ENCODE measurements around the gene RIPOR2. TPM values are rescaled to one million over a fixed set of nuclear protein-coding genes. Genes with fewer than 3 reads are reported as not detected.
"Not testable (repeated sequence)": the region's sequence is repeated elsewhere in the genome, so short reads cannot be mapped to it uniquely, and the experiment has no call there.

The RIPOR2 gene
- total and polyA plus RNA-seq, 2 experiments from 2014 or later, result 9.5 to 22.5 TPM

DNA sequence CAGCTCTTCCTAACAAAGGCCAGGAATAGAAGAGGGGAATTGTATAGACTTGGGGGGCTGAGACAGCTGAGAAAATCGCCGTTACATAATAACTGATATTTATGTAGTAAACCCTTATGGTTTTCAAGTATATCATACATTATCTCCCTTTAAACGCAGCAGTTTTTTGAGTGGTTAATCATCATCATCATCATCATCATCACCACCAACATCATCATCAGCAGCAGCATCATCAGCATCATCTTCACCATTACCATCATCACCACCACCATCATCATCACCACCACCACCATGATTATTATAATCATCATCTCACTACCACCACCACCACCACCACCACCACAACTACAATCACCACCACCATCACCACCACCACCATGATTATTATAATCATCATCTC, 9.1 kb downstream of the RIPOR2 start:
- H3F3A ChIP-seq (replicated peaks; ENCODE audit: low read depth); H3K4me3 ChIP-seq; H3K36me3 Mint-ChIP-seq (ENCODE audit: low read depth); DNase-seq (ENCODE audit: low spot score); H3K27ac Mint-ChIP-seq; H3K9me3 Mint-ChIP-seq; ATAC-seq; H3K27me3 ChIP-seq (ENCODE audit: insufficient read depth); H3K36me3 ChIP-seq (ENCODE audit: insufficient read depth); H3K4me3 Mint-ChIP-seq; H3K27me3 Mint-ChIP-seq (ENCODE audit: insufficient read depth, low read depth, poor library complexity); H2AFZ ChIP-seq; H3K9me2 ChIP-seq (ENCODE audit: insufficient read depth); H3K4me2 ChIP-seq; H3K27ac ChIP-seq (ENCODE audit: low read depth); H4K20me1 ChIP-seq (replicated peaks; ENCODE audit: insufficient read depth): not testable (repeated sequence)
- peaks cover 46% of the 10 kb centered on the region for H3K79me2 ChIP-seq (replicated peaks; ENCODE audit: insufficient read depth)
- peaks cover 54% of the 10 kb centered on the region for H3K4me1 Mint-ChIP-seq
- peaks cover 60% of the 10 kb centered on the region for H3K4me1 ChIP-seq (ENCODE audit: insufficient read depth)

DNA sequence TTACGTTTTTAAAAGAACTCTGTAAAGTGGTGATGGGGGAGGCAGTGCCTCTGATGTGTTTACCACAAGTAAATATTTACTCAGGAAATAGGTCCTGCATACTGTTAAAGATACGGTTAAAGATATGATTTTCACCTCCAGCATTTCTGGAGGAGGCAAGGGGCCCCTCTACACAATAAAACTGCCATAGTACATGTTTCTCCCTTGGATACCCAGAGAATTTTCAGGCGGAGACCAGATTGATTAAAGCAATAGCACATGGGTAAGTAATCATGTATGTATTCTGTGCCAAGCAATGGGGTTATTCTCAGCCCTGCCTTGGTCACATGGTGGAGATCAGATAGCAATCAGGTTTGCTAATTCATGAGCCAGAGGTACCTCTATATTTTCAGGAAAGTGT, 9.6 kb downstream of the RIPOR2 start:
- H3K79me2 ChIP-seq (replicated peaks; ENCODE audit: insufficient read depth), result peaks cover 46% of the 10 kb centered on the region
- peaks cover 53% of the 10 kb centered on the region for H3K4me1 Mint-ChIP-seq
- peaks cover 55% of the 10 kb centered on the region for H3K4me1 ChIP-seq (ENCODE audit: insufficient read depth)

DNA sequence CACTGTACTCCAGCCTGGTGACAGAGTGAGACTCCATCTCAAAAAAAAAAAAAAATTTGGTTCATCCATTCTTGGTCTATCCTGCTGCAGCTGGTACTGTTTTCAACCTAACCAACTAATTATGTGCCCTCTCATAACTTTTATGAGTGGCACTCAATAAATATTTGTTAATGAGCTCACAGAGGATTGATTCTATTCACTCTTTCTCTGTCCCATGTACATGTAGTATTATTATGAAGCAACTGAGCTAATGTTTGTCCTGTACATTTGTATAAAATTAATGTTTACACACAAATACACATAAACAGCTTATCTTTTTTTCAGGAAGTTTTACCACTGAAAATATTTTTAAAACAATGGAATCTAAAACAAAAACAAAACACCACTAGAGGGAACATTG, 10.1 kb downstream of the RIPOR2 start:
- Mint-ChIP-seq H3K4me1 (peaks cover 52% of the 10 kb centered on the region), H3K9me3 (peaks cover 4% of the 10 kb centered on the region; the same call in 1 of the 3 replicates), H3K27ac (no peak overlapping the region), H3K27me3 (ENCODE audit: insufficient read depth, low read depth, poor library complexity) (no peaks in the 10 kb centered on the region), H3K36me3 (ENCODE audit: low read depth) (peaks cover 5% of the 10 kb centered on the region), H3K4me3 (no peak overlapping the region)
- Histone ChIP-seq H3K4me3 (no peak overlapping the region), H3K9me2 (ENCODE audit: insufficient read depth) (0 out of 2 replicates have a peak, but pooled peaks cover 6% of the 10 kb centered on the region), H4K20me1 (replicated peaks; ENCODE audit: insufficient read depth) (no peaks in the 10 kb centered on the region), H3K79me2 (replicated peaks; ENCODE audit: insufficient read depth) (peaks cover 46% of the 10 kb centered on the region), H3K27ac (ENCODE audit: low read depth) (no peak overlapping the region), H2AFZ (no peak overlapping the region), H3K36me3 (ENCODE audit: insufficient read depth) (no peaks in the 10 kb centered on the region), H3F3A (replicated peaks; ENCODE audit: low read depth) (no peaks in the 10 kb centered on the region; the same call in 1 of the 2 replicates), H3K4me1 (ENCODE audit: insufficient read depth) (peaks cover 54% of the 10 kb centered on the region), H3K27me3 (ENCODE audit: insufficient read depth) (no peaks in the 10 kb centered on the region), H3K4me2 (no peak overlapping the region)
- TF ChIP-seq NANOG (IDR thresholded peaks at IDR 0.05; ENCODE audit: borderline replicate concordance) (no peak), ZNF114 (CRISPR knock-in tag; IDR thresholded peaks at IDR 0.05) (no peak), CREB1 (CRISPR knock-in tag; IDR thresholded peaks at IDR 0.05; ENCODE audit: low read depth) (no peak)
- ATAC-seq (no peak), DNase-seq (ENCODE audit: low spot score) (no peak)

More for the DNA sequence above, 9.6 kb downstream of the RIPOR2 start:
- no peak overlapping the region for H3K4me3 Mint-ChIP-seq
- H4K20me1 ChIP-seq (replicated peaks; ENCODE audit: insufficient read depth), result no peaks in the 10 kb centered on the region
- TF ChIP-seq STAT1 (IDR thresholded peaks at IDR 0.05; ENCODE audit: unreplicated experiment) (no peak), EZH2 (IDR thresholded peaks at IDR 0.05; ENCODE audit: low read depth, unreplicated experiment) (no peak)
- no peaks in the 10 kb centered on the region for H3K27me3 Mint-ChIP-seq (ENCODE audit: insufficient read depth, low read depth, poor library complexity)
- no peaks in the 10 kb centered on the region; the same call in 1 of the 2 replicates for H3F3A ChIP-seq (replicated peaks; ENCODE audit: low read depth)
- no peaks in the 10 kb centered on the region for H3K36me3 ChIP-seq (ENCODE audit: insufficient read depth)
- no peak overlapping the region for H2AFZ ChIP-seq
- H3K4me2 ChIP-seq, result no peak overlapping the region
- H3K27me3 ChIP-seq (ENCODE audit: insufficient read depth), result no peaks in the 10 kb centered on the region
- DNase-seq (ENCODE audit: low spot score), result no peak
- H3K4me3 ChIP-seq, result no peak overlapping the region
- peaks cover 4% of the 10 kb centered on the region; the same call in 1 of the 3 replicates for H3K9me3 Mint-ChIP-seq
- 0 out of 2 replicates have a peak, but pooled peaks cover 6% of the 10 kb centered on the region for H3K9me2 ChIP-seq (ENCODE audit: insufficient read depth)
- no peak overlapping the region for H3K27ac Mint-ChIP-seq
- peaks cover 5% of the 10 kb centered on the region for H3K36me3 Mint-ChIP-seq (ENCODE audit: low read depth)
- no peak overlapping the region for H3K27ac ChIP-seq (ENCODE audit: low read depth)
- no peak for ATAC-seq

Measured in GM23338 (cell line).